NCI-H1048 (cell line): ENCODE results near the gene MS4A4A.
"Not testable (repeated sequence)": the region's sequence is repeated elsewhere in the genome, so short reads cannot be mapped to it uniquely, and the experiment has no call there.

ENCODE experiments used
- DNase-seq: peaks from one replicate; lab custom pipeline; 2025; lab: John Stamatoyannopoulos, UW

MS4A4A gene

GRCh38 chr11:60301884-60302283, 21.4 kb downstream of the MS4A4A start:
- not testable (repeated sequence) for DNase-seq

- DNase-seq = no peak
Observed at GRCh38 chr11:60303661-60304060, 23.2 kb downstream of the MS4A4A start.

- DNase-seq = no peak
Observed at GRCh38 chr11:60305906-60306619, 25.6 kb downstream of the MS4A4A start.

GRCh38 chr11:60307507-60308195, 27.2 kb downstream of the MS4A4A start:
- DNase-seq = no peak

- no peak for DNase-seq
Observed at GRCh38 chr11:60310407-60310998, 30.0 kb downstream of the MS4A4A start.

GRCh38 chr11:60314635-60315321, 34.3 kb downstream of the MS4A4A start:
- DNase-seq = no peak

- no peak for DNase-seq
Observed at GRCh38 chr11:60315871-60316270, 35.4 kb downstream of the MS4A4A start.

GRCh38 chr11:60316317-60316716, 35.9 kb downstream of the MS4A4A start:
- DNase-seq = no peak

GRCh38 chr11:60318726-60319125, 38.3 kb downstream of the MS4A4A start:
- no peak for DNase-seq

- no peak for DNase-seq
Observed at GRCh38 chr11:60321051-60321450, 40.6 kb downstream of the MS4A4A start.

GRCh38 chr11:60326955-60327354, 46.5 kb downstream of the MS4A4A start, which contains the start of gene MS4A6E:
TSS of gene MS4A6E (plus strand) at chr11:60327255. CDS start at chr11:60334896, 7,641 bp downstream.
- no peak for DNase-seq

- no peak for DNase-seq
Observed at GRCh38 chr11:60328460-60328859, 48.0 kb downstream of the MS4A4A start.

GRCh38 chr11:60332846-60333245, 52.4 kb downstream of the MS4A4A start:
- DNase-seq = no peak

- peak; percentile 3 for DNase-seq
Observed at GRCh38 chr11:60334005-60334620, 53.6 kb downstream of the MS4A4A start.

- DNase-seq = no peak
Observed at GRCh38 chr11:60336767-60337391, 56.4 kb downstream of the MS4A4A start.

GRCh38 chr11:60338053-60338452, 57.6 kb downstream of the MS4A4A start:
- DNase-seq = no peak

- no peak for DNase-seq
Observed at GRCh38 chr11:60339356-60339755, 58.9 kb downstream of the MS4A4A start.

GRCh38 chr11:60343094-60343704, 62.7 kb downstream of the MS4A4A start:
- no peak for DNase-seq

GRCh38 chr11:60344146-60344545, 63.7 kb downstream of the MS4A4A start:
- no peak for DNase-seq

GRCh38 chr11:60345489-60345888, 65.0 kb downstream of the MS4A4A start:
- no peak for DNase-seq
